HEK293T (cell line): Measurements from ENCODE around the gene ARFRP1.

ENCODE experiments used
- CTCF ChIA-PET: fragments of 350-600 bp; formaldehyde crosslinking; extraction: SDS; loops from one replicate; lab custom pipeline; 2021; ENCODE audit warnings: antibody characterized with exemption, inconsistent platforms; lab: Yijun Ruan, JAX
- POLR2A ChIA-PET: fragments of 350-600 bp; formaldehyde crosslinking; extraction: SDS; loops from one replicate; lab custom pipeline; 2020; ENCODE audit warnings: antibody characterized with exemption, inconsistent platforms; lab: Yijun Ruan, JAX
- DNase-seq: peaks from one replicate; pipeline ENCODE4 v3.0.0; 2012; ENCODE audit warnings: mixed read lengths; ENCODE audit errors: extremely low spot score
- ARNT ChIP-seq: fragments of 450-650 bp; IDR thresholded peaks from 2 replicates; pipeline ENCODE4 v1.6.1; 2017; ENCODE audit warnings: mild to moderate bottlenecking
- BHLHE40 ChIP-seq: fragments of 450-650 bp; IDR thresholded peaks from 2 replicates; pipeline ENCODE4 v1.6.1; 2016; ENCODE audit warnings: mild to moderate bottlenecking, moderate library complexity, borderline replicate concordance
- CTBP1 ChIP-seq: fragments of 450-650 bp; IDR thresholded peaks from 2 replicates; pipeline ENCODE4 v1.6.1; 2016; ENCODE audit warnings: borderline replicate concordance
- ELF4 ChIP-seq: fragments of 450-650 bp; IDR thresholded peaks from 2 replicates; pipeline ENCODE4 v1.6.1; 2017; ENCODE audit warnings: antibody characterized with exemption
- FOXA1 ChIP-seq: fragments of 450-650 bp; IDR thresholded peaks from 2 replicates; pipeline ENCODE4 v1.6.1; 2016; ENCODE audit warnings: mild to moderate bottlenecking
- FOXK2 ChIP-seq: fragments of 450-650 bp; IDR thresholded peaks from 2 replicates; pipeline ENCODE4 v1.6.1; 2016; ENCODE audit warnings: mild to moderate bottlenecking
- FOXM1 ChIP-seq: fragments of 450-650 bp; IDR thresholded peaks from 2 replicates; pipeline ENCODE4 v1.6.1; 2017; ENCODE audit warnings: mild to moderate bottlenecking, borderline replicate concordance
- HDGF ChIP-seq: fragments of 450-650 bp; IDR thresholded peaks from 2 replicates; pipeline ENCODE4 v1.6.1; 2017; ENCODE audit warnings: antibody characterized with exemption, borderline replicate concordance
- L3MBTL2 ChIP-seq: fragments of 450-650 bp; conservative IDR thresholded peaks from 2 replicates; pipeline ENCODE4 v1.6.1; 2016; ENCODE audit warnings: mild to moderate bottlenecking
- LEF1 ChIP-seq: fragments of 450-650 bp; IDR thresholded peaks from 2 replicates; pipeline ENCODE4 v1.6.1; 2017; ENCODE audit warnings: mild to moderate bottlenecking, borderline replicate concordance
- NFRKB ChIP-seq: fragments of 450-650 bp; IDR thresholded peaks from 2 replicates; pipeline ENCODE4 v1.6.1; 2016; ENCODE audit warnings: mild to moderate bottlenecking, moderate library complexity
- SP1 ChIP-seq: fragments of 450-650 bp; IDR thresholded peaks from 2 replicates; pipeline ENCODE4 v1.6.1; 2017
- SUZ12 ChIP-seq: fragments of 450-650 bp; IDR thresholded peaks from 2 replicates; pipeline ENCODE4 v1.6.1; 2016; ENCODE audit warnings: mild to moderate bottlenecking
- TARDBP ChIP-seq: fragments of 450-650 bp; IDR thresholded peaks from 2 replicates; pipeline ENCODE4 v1.6.1; 2016
- ZNF384 ChIP-seq: fragments of 450-650 bp; IDR thresholded peaks from 2 replicates; pipeline ENCODE4 v1.6.1; 2016
- TF ChIP-seq, protein P1 (sequence below): fragments of 450-650 bp; IDR thresholded peaks from 2 replicates; pipeline ENCODE4 v1.6.1; 2016

Gene ARFRP1

DNA sequence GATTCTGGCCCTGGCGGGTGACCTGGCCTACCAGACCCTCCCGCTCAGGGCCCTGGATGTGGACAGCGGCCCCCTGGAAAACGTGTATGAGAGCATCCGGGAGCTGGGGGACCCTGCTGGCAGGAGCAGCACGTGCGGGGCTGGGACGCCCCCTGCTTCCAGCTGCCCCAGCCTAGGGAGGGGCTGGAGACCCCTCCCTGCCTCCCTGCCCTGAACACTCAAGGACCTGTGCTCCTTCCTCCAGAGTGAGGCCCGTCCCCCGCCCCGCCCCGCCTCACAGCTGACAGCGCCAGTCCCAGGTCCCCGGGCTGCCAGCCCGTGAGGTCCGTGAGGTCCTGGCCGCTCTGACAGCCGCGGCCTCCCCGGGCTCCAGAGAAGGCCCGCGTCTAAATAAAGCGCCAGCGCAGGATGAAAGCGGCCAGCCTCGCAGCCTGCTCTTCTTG is 30.9 kb upstream of the ARFRP1 start:
- TF ChIP-seq CTBP1 (no peak), FOXK2 (no peak), FOXA1 (no peak), ZNF384 (no peak), L3MBTL2 (no peak), FOXM1 (no peak), BHLHE40 (no peak), NFRKB (no peak), ELF4 (no peak), LEF1 (no peak), HDGF (no peak), SP1 (no peak), TARDBP (no peak), SUZ12 (no peak)
- TF ChIP-seq, protein P1, sequence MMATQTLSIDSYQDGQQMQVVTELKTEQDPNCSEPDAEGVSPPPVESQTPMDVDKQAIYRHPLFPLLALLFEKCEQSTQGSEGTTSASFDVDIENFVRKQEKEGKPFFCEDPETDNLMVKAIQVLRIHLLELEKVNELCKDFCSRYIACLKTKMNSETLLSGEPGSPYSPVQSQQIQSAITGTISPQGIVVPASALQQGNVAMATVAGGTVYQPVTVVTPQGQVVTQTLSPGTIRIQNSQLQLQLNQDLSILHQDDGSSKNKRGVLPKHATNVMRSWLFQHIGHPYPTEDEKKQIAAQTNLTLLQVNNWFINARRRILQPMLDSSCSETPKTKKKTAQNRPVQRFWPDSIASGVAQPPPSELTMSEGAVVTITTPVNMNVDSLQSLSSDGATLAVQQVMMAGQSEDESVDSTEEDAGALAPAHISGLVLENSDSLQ, result no peak
- POLR2A ChIA-PET, result interaction anchor here (1.0 kb wide), 1 partner anchor 31 kb away, joined by 5 read pairs; the partner anchor contains the start of genes ARFRP1 and ZGPAT
- peak; percentile 45 for DNase-seq
- CTCF ChIA-PET, result interaction anchor here (1.4 kb wide), 1 partner anchor 31 kb away, joined by 3 read pairs; the partner anchor contains the start of genes ARFRP1 and ZGPAT

DNA sequence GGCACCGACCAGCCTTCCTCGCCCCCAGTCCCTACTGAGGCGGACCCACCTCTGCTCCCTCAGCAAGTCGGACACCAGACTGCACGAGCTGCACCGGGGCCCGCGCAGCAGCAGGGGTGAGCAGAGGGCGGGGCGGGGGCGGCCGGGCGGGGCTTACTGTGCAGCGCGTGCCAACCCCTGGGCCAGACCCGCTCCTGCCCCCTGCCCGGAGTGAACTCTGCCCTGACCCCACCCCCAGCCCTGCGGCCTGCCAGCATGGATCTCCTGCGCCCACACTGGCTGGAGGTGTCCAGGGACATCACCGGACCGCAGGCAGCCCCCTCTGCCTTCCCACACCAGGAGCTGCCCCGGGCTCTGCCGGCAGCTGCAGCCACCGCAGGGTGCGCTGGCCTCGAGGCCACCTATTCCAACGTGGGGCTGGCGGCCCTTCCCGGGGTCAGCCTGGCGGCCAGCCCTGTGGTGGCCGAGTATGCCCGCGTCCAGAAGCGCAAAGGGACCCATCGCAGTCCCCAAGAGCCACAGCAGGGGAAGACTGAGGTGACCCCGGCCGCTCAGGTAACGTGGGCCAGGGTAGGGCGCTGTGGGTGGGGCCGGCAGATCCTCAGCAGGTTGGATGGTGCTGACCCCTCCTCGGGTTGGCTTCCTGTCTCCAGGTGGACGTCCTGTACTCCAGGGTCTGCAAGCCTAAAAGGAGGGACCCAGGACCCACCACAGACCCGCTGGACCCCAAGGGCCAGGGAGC is 30.3 kb upstream of the ARFRP1 start:
- POLR2A ChIA-PET, result interaction anchor here (1.0 kb wide), 1 partner anchor 30 kb away, joined by 5 read pairs; the partner anchor contains the start of genes ARFRP1 and ZGPAT
- no peak for DNase-seq
- TF ChIP-seq CTBP1 (no peak), ELF4 (no peak), LEF1 (no peak), ARNT (no peak), FOXM1 (no peak), SP1 (no peak), ZNF384 (no peak), L3MBTL2 (no peak)
- CTCF ChIA-PET, result interaction anchor here (1.4 kb wide), 1 partner anchor 30 kb away, joined by 3 read pairs; the partner anchor contains the start of genes ARFRP1 and ZGPAT

DNA sequence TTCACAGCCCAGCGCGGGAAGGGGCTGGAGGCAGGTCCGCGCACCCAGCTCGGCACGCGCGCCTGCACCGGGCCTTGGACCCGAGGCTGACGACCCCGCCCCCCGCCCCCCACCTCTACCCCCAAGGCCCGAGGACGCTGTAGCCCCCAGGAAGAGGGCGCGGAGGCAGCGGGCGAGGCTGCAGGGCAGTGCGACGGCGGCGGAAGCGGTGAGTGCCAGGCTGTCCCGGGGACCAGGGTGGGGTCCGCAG is 29.8 kb upstream of the ARFRP1 start:
- TF ChIP-seq FOXM1 (no peak), FOXA1 (no peak), HDGF (no peak), FOXK2 (no peak), BHLHE40 (no peak), LEF1 (no peak), L3MBTL2 (no peak), CTBP1 (no peak), NFRKB (no peak), SP1 (no peak), ZNF384 (no peak), ARNT (no peak), SUZ12 (no peak), TARDBP (no peak), ELF4 (no peak)
- TF ChIP-seq, protein P1, result no peak
- POLR2A ChIA-PET, result no interaction called here
- CTCF ChIA-PET, result no interaction called here
- DNase-seq, result no peak

DNA sequence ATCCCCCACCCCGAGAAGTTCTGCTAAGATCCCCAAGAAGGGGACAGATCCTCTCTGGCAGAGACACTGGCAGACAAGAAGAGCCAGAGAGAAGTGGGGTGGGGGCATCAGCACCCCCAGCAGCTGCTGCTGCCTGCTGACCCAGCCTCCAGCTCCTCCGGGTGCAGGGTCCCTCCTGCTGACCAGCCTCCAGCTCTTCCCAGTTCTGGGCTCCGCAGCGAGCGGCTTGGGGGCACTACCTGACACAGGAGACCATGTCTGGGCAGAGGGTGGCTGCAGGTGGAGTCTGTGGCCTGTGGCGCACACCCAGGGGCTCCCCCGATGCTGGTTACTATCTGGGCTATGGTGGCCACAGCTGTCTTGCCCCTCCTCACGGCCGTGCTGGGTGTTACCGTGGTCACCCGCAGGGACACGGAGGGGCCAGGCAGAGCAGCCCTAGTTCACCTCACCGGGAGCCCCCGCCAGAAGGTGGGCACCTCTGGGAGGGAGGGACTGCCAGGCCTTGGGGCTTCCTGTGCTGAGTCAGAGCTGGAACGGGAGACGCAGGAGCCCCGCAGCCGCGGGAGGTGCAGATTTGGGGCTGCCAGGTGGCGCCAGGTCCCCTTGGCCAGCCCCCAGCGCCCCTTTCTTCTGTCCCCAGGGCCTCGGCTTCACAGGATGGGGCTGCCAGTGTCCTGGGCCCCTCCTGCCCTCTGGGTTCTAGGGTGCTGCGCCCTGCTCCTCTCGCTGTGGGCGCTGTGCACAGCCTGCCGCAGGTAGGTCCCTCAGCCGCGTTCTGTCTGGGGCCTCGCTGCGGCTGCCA is 29.3 kb upstream of the ARFRP1 start:
- DNase-seq, result no peak
- TF ChIP-seq ZNF384 (no peak), TARDBP (no peak), NFRKB (no peak), FOXK2 (no peak), LEF1 (no peak), SUZ12 (no peak), ARNT (no peak), HDGF (no peak), BHLHE40 (no peak), SP1 (no peak), FOXM1 (no peak), ELF4 (no peak)
- POLR2A ChIA-PET, result interaction anchor here (1.0 kb wide), 1 partner anchor 29 kb away, joined by 7 read pairs; the partner anchor contains the start of genes ARFRP1 and ZGPAT
- CTCF ChIA-PET, result no interaction called here

DNA sequence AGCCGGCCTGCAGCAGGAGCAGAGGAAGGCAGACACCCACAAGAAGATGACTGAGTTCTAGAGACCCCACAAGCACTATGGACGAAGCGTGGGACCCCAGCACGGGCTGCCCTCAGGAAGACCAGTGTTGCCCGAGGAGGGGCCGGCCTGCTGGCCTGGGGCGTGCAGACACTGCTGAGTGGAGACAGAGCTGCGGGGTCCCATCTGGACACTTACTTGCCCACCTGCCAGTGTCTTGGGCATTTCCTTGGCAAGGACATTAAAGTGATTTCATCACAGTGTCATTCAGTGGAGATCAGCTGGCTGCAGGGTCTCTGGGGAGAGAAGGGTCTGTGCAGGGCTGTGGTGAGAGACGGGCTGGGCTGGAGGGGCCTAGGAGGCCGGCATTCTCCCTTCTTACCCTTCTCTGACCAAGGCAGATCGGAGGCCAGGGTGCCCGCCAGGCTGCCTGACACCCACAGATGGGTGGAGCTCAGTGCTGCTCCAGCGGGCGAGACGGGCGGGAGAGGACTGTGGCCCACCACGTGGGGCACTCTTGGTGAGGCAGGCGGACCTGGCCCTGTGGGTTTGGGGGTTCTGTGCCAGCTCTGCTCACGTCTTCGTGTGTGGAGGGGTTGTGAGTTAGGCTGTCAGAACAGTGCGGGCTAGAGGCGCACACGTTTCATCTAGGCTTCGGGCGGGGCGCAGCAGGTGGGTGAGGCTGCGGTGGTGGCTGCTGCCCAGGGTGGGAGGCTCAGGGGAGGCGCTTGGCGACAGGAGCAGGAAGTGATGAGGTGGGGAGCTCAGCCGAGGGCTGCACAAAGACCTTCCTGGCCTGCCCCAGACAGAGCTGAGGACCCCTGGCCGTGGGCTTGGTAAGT is 28.3 kb upstream of the ARFRP1 start, which contains the start of gene LIME1:
Gene LIME1, plus strand, starts transcription at position 806 of the 860 bp plus-strand sequence. CDS start 886 bp downstream, outside the sequence.
- POLR2A ChIA-PET, result interaction anchor here (1.0 kb wide), 1 partner anchor 28 kb away, joined by 7 read pairs; the partner anchor contains the start of genes ARFRP1 and ZGPAT
- CTCF ChIA-PET, result no interaction called here

More for the DNA sequence above, 28.3 kb upstream of the ARFRP1 start, which contains the start of gene LIME1:
- no peak for DNase-seq
- TF ChIP-seq FOXM1 (no peak), BHLHE40 (no peak), SUZ12 (no peak), LEF1 (no peak), HDGF (no peak), TARDBP (no peak)
- TF ChIP-seq, protein P1, result no peak
